ENCODE data around the gene ARHGAP19. TPM values are rescaled to one million over a fixed set of nuclear protein-coding genes. Genes with fewer than 3 reads are reported as not detected.
A peak's percentile ranks its signal among the peaks of the same experiment; 100 is the strongest.

ARHGAP19 gene
- total and polyA plus RNA-seq, 4 donors, result 1.8 to 12.8 (median 9.2) TPM

DNA sequence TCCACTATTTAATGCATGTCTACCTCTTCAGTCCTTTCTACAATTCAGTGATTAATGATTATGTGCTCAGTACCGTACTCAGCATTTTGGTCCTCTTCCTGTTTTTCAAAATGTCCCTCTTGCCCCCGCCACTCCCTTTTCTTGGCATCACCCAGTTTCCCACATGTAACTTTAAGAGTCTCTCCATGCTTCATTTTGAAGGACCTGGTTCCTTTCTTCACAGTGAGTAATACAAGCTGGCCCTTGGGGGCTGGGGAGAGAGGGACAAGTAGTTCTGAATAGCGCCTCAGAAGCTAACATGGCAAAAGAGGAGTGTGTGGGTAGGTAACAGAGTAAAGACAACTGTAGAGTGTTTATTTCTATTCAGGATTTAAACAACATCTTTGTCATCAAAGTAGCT, 72.1 kb downstream of the ARHGAP19 start:
- DNase-seq (no peak), ATAC-seq (ENCODE audit: low FRiP score) (no peak)
- intact Hi-C loops (cut with DNase I), result no loop called here
- Histone ChIP-seq H3K4me1 (ENCODE audit: control insufficient read depth in 1 of 2, insufficient read depth in 2 of 2, low read length in 2 of 2) (no peaks in the 10 kb centered on the region), H3K27ac (ENCODE audit: low read depth in 1 of 2, low read length in 2 of 2) (no peak overlapping the region), H3K27me3 (ENCODE audit: control insufficient read depth in 1 of 2, insufficient read depth in 2 of 2, low read length in 1 of 2) (no peaks in the 10 kb centered on the region), H3K9me3 (ENCODE audit: control insufficient read depth, low read length) (no peaks in the 10 kb centered on the region), H3K4me3 (ENCODE audit: low read length in 2 of 2) (no peak overlapping the region), H3K36me3 (ENCODE audit: control insufficient read depth in 1 of 2, insufficient read depth in 2 of 2, low read length in 1 of 2) (no peaks in the 10 kb centered on the region)
- 94% methylated on average over 3 of the region's 3 CpGs for WGBS, 2 donors

DNA sequence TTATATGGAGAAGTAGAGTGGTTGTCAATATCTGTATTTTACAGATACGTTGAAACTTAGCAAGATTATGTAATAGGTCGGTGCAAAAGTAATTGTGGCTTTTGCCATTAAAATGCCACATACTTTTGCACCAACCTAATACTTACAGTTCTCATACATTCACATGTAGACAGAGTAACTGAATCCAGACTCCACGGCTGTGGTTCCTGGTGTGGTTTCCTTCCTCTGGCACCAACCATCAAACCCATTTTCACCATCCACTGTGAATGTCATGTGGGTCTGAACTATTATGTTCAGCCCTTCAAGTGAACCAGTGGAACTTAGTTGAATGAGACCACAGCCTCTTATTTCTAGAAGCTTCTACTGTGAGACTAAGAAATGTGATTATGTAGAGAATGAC, 75.1 kb downstream of the ARHGAP19 start:
- ATAC-seq (ENCODE audit: low FRiP score) (no peak), DNase-seq (no peak)
- Histone ChIP-seq H3K9me3 (ENCODE audit: control insufficient read depth, low read length) (no peaks in the 10 kb centered on the region), H3K36me3 (ENCODE audit: control insufficient read depth in 1 of 2, insufficient read depth in 2 of 2, low read length in 1 of 2) (no peaks in the 10 kb centered on the region), H3K4me1 (ENCODE audit: control insufficient read depth in 1 of 2, insufficient read depth in 2 of 2, low read length in 2 of 2) (no peaks in the 10 kb centered on the region), H3K27ac (ENCODE audit: low read depth in 1 of 2, low read length in 2 of 2) (no peak overlapping the region), H3K27me3 (ENCODE audit: control insufficient read depth in 1 of 2, insufficient read depth in 2 of 2, low read length in 1 of 2) (no peaks in the 10 kb centered on the region), H3K4me3 (ENCODE audit: low read length in 2 of 2) (no peak overlapping the region)
- WGBS, 2 donors, result 79 to 91% methylated on average over 3 of the region's 3 CpGs
- intact Hi-C loops (cut with DNase I), result loop anchor here in 1 of 2 donors (10.0 kb wide), 1 partner anchor 842 kb away; no protein-coding TSS in a partner anchor

DNA sequence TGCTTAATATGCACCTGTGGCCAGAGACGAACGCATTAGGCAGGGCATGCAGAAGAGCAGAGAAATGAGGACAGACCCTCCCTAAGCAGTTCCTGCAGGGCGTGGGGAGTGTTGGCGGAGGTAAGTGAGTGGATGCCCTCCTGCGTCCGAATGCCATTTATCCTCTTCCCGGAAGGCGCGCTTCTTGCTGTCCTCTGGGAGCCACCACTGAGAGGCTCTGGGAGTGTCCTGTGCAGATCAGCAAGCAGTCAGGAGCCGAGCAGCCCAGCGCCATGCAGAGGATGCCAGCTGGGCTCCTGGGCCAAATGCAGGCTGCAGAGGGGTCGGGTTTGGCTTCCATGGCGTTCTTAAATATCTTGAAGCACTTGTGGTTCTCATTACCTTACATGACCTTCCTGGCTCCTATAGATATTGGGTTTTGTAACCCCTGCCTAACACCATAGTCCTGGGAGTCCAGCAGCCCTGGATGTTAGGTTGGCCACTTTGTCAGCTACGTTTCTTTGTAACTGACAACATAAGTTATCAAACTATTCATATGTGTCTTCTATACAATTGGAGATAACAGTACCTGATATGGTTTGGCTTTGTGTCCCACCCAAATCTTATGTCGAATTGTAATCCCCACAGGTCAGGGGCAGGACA, 76.7 kb downstream of the ARHGAP19 start:
- WGBS, 2 donors, result 88 to 91% methylated on average over 15 of the region's 15 CpGs

DNA sequence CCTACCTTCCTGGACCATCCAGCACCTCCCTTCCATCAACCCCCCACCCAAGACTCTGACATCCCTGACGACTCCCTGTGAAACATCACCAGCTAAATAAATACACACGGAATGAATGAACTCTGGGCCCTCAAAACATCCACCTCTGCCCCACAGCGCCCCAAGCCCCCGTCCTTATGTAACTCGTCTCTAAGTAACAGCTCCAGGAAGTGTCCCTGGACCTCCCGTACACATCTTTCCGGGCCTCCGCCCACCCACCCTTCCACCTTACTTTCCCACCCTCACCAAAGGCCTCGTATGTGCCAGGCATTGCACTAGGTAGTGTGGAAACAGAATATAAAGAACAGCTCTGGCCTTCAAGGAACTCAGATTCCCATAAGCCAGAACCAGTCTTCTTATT, 79.0 kb downstream of the ARHGAP19 start:
- no peak overlapping the region for H3K4me3 ChIP-seq (ENCODE audit: low read length in 2 of 2)
- intact Hi-C loops (cut with DNase I), result loop anchor here (5.0 to 10.0 kb wide), 2 partner anchors 141 to 839 kb away; no protein-coding TSS in a partner anchor
- no peak for ATAC-seq (ENCODE audit: low FRiP score)
- 59 to 63% methylated on average over 9 of the region's 9 CpGs for WGBS, 2 donors
- DNase-seq, result no peak
- H3K4me1 ChIP-seq (ENCODE audit: control insufficient read depth in 1 of 2, insufficient read depth in 2 of 2, low read length in 2 of 2), result no peaks in the 10 kb centered on the region
- H3K36me3 ChIP-seq (ENCODE audit: control insufficient read depth in 1 of 2, insufficient read depth in 2 of 2, low read length in 1 of 2), result no peaks in the 10 kb centered on the region
- H3K9me3 ChIP-seq (ENCODE audit: control insufficient read depth, low read length), result no peaks in the 10 kb centered on the region
- no peak overlapping the region for H3K27ac ChIP-seq (ENCODE audit: low read depth in 1 of 2, low read length in 2 of 2)
- H3K27me3 ChIP-seq (ENCODE audit: control insufficient read depth in 1 of 2, insufficient read depth in 2 of 2, low read length in 1 of 2), result no peaks in the 10 kb centered on the region

More for the DNA sequence above, 76.7 kb downstream of the ARHGAP19 start:
- no peak overlapping the region for H3K27ac ChIP-seq (ENCODE audit: low read depth in 1 of 2, low read length in 2 of 2)
- intact Hi-C loops (cut with DNase I), result loop anchor here in 1 of 2 donors (10.0 kb wide), 1 partner anchor 841 kb away; no protein-coding TSS in a partner anchor
- no peaks in the 10 kb centered on the region for H3K9me3 ChIP-seq (ENCODE audit: control insufficient read depth, low read length)
- no peaks in the 10 kb centered on the region for H3K4me1 ChIP-seq (ENCODE audit: control insufficient read depth in 1 of 2, insufficient read depth in 2 of 2, low read length in 2 of 2)
- no peak for DNase-seq
- no peak for ATAC-seq (ENCODE audit: low FRiP score)
- H3K27me3 ChIP-seq (ENCODE audit: control insufficient read depth in 1 of 2, insufficient read depth in 2 of 2, low read length in 1 of 2), result no peaks in the 10 kb centered on the region
- H3K36me3 ChIP-seq (ENCODE audit: control insufficient read depth in 1 of 2, insufficient read depth in 2 of 2, low read length in 1 of 2), result no peaks in the 10 kb centered on the region
- no peak overlapping the region for H3K4me3 ChIP-seq (ENCODE audit: low read length in 2 of 2)

DNA sequence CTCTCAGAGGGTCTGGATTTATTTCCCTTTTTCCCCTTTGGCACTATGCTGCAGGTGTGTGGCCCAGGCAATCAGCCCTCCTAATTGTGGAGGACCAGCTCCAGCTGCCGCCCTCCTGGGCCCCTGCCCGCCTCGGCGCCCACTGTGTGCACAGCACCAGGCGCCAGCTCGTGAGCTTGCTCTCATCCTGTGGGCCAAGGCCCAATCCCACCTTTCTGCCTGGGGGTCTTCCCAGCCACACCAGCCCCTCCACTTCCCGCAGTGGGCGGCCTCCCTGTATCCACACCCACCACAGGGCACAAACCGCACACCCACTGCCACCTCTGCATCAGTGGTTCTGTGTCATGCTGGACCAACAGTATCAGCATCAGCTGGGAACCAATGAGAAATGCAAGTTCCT, 81.2 kb downstream of the ARHGAP19 start:
- Histone ChIP-seq H3K4me3 (ENCODE audit: low read length in 2 of 2) (no peak overlapping the region), H3K9me3 (ENCODE audit: control insufficient read depth, low read length) (no peaks in the 10 kb centered on the region), H3K36me3 (ENCODE audit: control insufficient read depth in 1 of 2, insufficient read depth in 2 of 2, low read length in 1 of 2) (no peaks in the 10 kb centered on the region), H3K27me3 (ENCODE audit: control insufficient read depth in 1 of 2, insufficient read depth in 2 of 2, low read length in 1 of 2) (no peaks in the 10 kb centered on the region), H3K27ac (ENCODE audit: low read depth in 1 of 2, low read length in 2 of 2) (no peak overlapping the region), H3K4me1 (ENCODE audit: control insufficient read depth in 1 of 2, insufficient read depth in 2 of 2, low read length in 2 of 2) (no peaks in the 10 kb centered on the region)
- DNase-seq (no peak), ATAC-seq (ENCODE audit: low FRiP score) (no peak)
- 92 to 96% methylated on average over 9 of the region's 9 CpGs for WGBS, 2 donors
- intact Hi-C loops (cut with DNase I), result loop anchor here (2.0 to 10.0 kb wide), 3 partner anchors 138 to 836 kb away; no protein-coding TSS in a partner anchor

DNA sequence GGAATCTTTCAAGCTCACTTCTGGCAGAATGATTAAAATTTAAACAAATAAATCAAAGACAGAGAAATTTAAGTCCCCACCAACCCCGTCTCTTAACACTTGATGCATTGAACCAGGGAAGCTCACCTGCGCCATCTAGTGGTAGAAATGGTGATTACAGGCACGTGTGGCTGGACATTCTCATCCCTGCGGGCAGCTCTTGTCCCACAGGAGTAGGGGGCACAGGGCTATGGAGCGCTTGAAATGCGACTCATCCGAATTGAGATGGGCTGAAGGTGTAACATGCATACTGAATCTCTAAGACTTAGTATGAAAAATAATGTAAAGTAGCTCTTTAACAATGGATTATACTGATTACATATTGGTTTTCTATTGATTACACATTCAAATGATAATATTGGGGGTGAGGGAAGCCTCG, 81.9 kb downstream of the ARHGAP19 start:
- H3K27ac ChIP-seq (ENCODE audit: low read depth in 1 of 2, low read length in 2 of 2), result no peak overlapping the region
- intact Hi-C loops (cut with DNase I), result loop anchor here (2.0 to 10.0 kb wide), 3 partner anchors 138 to 836 kb away; no protein-coding TSS in a partner anchor
- H3K4me3 ChIP-seq (ENCODE audit: low read length in 2 of 2), result no peak overlapping the region
- DNase-seq, result peak; percentile 65 to 85
- peak; percentile 79 for ATAC-seq (ENCODE audit: low FRiP score)
- no peaks in the 10 kb centered on the region for H3K4me1 ChIP-seq (ENCODE audit: control insufficient read depth in 1 of 2, insufficient read depth in 2 of 2, low read length in 2 of 2)
- no peaks in the 10 kb centered on the region for H3K36me3 ChIP-seq (ENCODE audit: control insufficient read depth in 1 of 2, insufficient read depth in 2 of 2, low read length in 1 of 2)
- H3K9me3 ChIP-seq (ENCODE audit: control insufficient read depth, low read length), result no peaks in the 10 kb centered on the region
- WGBS, 2 donors, result 8 to 10% methylated on average over 8 of the region's 8 CpGs
- H3K27me3 ChIP-seq (ENCODE audit: control insufficient read depth in 1 of 2, insufficient read depth in 2 of 2, low read length in 1 of 2), result no peaks in the 10 kb centered on the region

DNA sequence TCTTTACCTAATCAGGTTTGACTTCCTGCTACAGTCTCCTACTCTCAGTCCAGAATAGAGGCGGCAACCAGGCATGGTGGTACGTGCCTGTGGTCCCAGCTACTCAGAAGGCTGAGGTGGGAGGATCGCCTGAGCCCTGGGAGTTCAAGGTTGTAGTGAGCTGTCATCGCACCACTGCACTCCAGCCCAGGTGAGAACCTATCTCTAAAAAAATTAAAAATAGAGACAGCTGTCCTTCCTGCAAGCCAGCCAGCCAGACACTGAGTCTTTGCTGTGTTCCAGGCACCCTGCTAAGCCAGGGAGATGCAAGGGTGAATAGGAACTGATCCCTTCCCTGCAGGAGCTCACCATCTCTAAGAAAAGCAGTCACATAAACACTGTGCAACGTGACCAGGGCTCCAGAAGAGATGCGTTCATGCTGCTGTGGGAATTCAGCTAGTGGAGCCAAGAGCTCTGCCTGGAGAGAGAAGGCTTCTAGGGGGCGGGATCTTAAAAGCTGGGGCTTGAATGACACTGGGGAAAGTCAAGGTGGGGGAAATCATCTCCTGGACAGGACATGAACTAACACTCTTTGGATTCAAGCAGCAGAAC, 84.6 kb downstream of the ARHGAP19 start:
- WGBS, 2 donors, result 47 to 61% methylated on average over 7 of the region's 7 CpGs
- ATAC-seq (ENCODE audit: low FRiP score) (no peak), DNase-seq (no peak)
- intact Hi-C loops (cut with DNase I), result no loop called here
- Histone ChIP-seq H3K9me3 (ENCODE audit: control insufficient read depth, low read length) (no peaks in the 10 kb centered on the region), H3K4me3 (ENCODE audit: low read length in 2 of 2) (no peak overlapping the region), H3K4me1 (ENCODE audit: control insufficient read depth in 1 of 2, insufficient read depth in 2 of 2, low read length in 2 of 2) (no peaks in the 10 kb centered on the region), H3K27ac (ENCODE audit: low read depth in 1 of 2, low read length in 2 of 2) (no peak overlapping the region), H3K27me3 (ENCODE audit: control insufficient read depth in 1 of 2, insufficient read depth in 2 of 2, low read length in 1 of 2) (no peaks in the 10 kb centered on the region), H3K36me3 (ENCODE audit: control insufficient read depth in 1 of 2, insufficient read depth in 2 of 2, low read length in 1 of 2) (no peaks in the 10 kb centered on the region)

DNA sequence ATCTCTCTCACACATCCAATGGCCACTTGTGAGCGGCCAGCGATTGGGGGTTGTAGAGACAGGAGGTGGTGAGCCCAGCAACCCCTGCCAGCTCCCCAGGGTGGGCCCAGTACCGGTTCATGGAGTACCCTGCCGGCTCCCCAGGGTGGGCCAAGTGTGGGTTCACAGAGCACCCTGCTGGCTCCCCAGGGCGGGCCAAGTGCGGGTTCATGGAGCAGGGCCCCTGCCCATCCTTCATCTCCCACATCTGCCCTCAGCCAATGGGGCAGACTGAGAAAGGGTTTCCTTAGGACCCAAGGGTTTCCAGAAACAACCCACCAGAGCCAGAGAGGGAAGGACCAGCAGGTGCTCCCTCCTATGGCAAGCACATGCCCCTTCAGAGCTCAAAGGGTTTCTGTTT, 85.3 kb downstream of the ARHGAP19 start:
- intact Hi-C loops (cut with DNase I), result no loop called here
- DNase-seq, result peak in 1 of 2 donors; percentile 62

More for the DNA sequence above, 85.3 kb downstream of the ARHGAP19 start:
- Histone ChIP-seq H3K9me3 (ENCODE audit: control insufficient read depth, low read length) (no peaks in the 10 kb centered on the region), H3K27ac (ENCODE audit: low read depth in 1 of 2, low read length in 2 of 2) (no peak overlapping the region), H3K4me1 (ENCODE audit: control insufficient read depth in 1 of 2, insufficient read depth in 2 of 2, low read length in 2 of 2) (no peaks in the 10 kb centered on the region), H3K4me3 (ENCODE audit: low read length in 2 of 2) (no peak overlapping the region), H3K36me3 (ENCODE audit: control insufficient read depth in 1 of 2, insufficient read depth in 2 of 2, low read length in 1 of 2) (no peaks in the 10 kb centered on the region), H3K27me3 (ENCODE audit: control insufficient read depth in 1 of 2, insufficient read depth in 2 of 2, low read length in 1 of 2) (no peaks in the 10 kb centered on the region)
- no peak for ATAC-seq (ENCODE audit: low FRiP score)
- 90 to 92% methylated on average over 6 of the region's 6 CpGs for WGBS, 2 donors

All from aorta (tissue), 5 donors.